ENCODE results near the gene FBXL13. TPM values are rescaled to one million over a fixed set of nuclear protein-coding genes. Genes with fewer than 3 reads are reported as not detected.
A peak's percentile ranks its signal among the peaks of the same experiment; 100 is the strongest.
"Not testable (repeated sequence)": the region's sequence is repeated elsewhere in the genome, so short reads cannot be mapped to it uniquely, and the experiment has no call there.

Gene FBXL13
- total RNA-seq, 1 experiment from 2014 or later = 0.97 TPM

DNA sequence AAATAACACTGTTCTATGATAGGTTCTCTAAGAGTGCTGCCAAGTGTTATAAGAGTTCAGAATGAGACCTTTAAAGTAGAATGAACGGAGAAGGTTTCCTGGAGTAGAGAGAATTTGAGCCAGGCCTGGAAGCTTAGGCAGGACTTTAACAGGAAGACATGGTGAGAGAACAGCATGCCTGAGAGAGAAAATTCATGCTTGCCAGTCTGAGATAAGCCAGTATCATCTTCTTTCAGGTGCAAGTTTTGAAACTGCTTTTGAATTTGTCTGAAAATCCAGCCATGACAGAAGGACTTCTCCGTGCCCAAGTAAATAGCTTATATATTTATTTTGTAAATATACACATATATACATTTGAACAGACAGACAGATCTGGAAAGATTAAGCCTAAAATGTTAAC, 22.4 kb upstream of the FBXL13 start:
- H3K36me3 ChIP-seq (replicated peaks; ENCODE audit: control insufficient read depth, insufficient read depth, low read length) = peaks cover 1% of the 10 kb centered on the region
- H3K4me3 ChIP-seq (ENCODE audit: insufficient read depth, low read depth, low read length) = no peak overlapping the region
- DNase-seq = no peak
- H3K27me3 ChIP-seq (ENCODE audit: control insufficient read depth, insufficient read depth, low read length) = no peaks in the 10 kb centered on the region

DNA sequence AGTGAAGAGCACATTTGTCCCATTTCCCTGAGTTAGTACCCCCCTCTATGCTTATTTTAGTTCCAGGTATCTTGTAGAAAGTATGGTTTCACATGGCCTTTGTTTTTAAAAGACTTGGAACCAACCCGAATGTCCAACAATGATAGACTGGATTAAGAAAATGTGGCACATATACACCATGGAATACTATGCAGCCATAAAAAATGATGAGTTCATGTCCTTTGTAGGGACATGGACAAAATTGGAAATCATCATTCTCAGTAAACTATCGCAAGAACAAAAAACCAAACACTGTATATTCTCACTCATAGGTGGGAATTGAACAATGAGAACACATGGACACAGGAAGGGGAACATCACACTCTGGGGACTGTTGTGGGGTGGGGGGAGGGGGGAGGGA, 21.0 kb upstream of the FBXL13 start:
- H3K4me3 ChIP-seq (ENCODE audit: insufficient read depth, low read depth, low read length); H3K36me3 ChIP-seq (replicated peaks; ENCODE audit: control insufficient read depth, insufficient read depth, low read length); DNase-seq; H3K27me3 ChIP-seq (ENCODE audit: control insufficient read depth, insufficient read depth, low read length): not testable (repeated sequence)

DNA sequence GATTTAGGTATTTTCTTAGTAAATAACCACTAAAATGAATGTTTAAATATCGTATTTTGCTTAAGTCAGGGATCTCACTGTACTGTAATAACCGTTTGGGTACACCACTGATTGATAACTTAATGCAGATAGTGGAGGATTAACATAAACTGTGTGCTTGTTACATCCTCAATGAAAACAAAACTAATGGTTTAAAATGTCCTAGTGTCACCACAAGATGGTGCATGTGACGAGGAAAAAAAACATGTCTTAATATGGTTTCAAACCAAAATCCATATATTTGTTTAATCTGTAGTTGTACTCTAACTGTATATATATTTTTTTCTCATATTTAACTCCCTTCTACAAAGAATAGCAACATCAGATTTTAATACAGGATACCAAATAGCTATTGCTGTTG, 19.5 kb upstream of the FBXL13 start:
- Histone ChIP-seq H3K27me3 (ENCODE audit: control insufficient read depth, insufficient read depth, low read length) (no peaks in the 10 kb centered on the region), H3K36me3 (replicated peaks; ENCODE audit: control insufficient read depth, insufficient read depth, low read length) (no peaks in the 10 kb centered on the region; the same call in none of the 2 replicates), H3K4me3 (ENCODE audit: insufficient read depth, low read depth, low read length) (no peak overlapping the region)
- DNase-seq = no peak

DNA sequence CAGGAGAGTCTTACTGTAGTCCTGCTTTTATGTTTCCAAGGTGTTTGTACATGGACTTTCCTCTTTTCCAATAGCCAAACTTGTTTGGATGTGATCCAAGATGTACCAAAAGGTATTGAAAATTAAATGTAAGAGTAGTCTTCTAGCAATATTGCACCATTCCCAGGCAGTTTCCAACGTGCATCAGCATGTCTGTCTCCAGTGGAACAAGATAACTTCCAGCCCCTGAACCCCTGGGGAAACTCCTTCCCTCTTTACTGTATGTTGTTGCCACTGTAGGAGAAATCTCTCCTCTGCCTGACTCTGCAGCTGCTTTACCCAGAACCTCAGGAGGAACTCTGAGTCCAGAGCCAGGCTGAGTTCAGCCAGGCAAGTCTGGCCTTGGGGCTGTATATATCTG, 18.8 kb upstream of the FBXL13 start:
- H3K4me3 ChIP-seq (ENCODE audit: insufficient read depth, low read depth, low read length) = no peak overlapping the region
- DNase-seq = no peak
- H3K27me3 ChIP-seq (ENCODE audit: control insufficient read depth, insufficient read depth, low read length) = no peaks in the 10 kb centered on the region
- no peaks in the 10 kb centered on the region; the same call in none of the 2 replicates for H3K36me3 ChIP-seq (replicated peaks; ENCODE audit: control insufficient read depth, insufficient read depth, low read length)

DNA sequence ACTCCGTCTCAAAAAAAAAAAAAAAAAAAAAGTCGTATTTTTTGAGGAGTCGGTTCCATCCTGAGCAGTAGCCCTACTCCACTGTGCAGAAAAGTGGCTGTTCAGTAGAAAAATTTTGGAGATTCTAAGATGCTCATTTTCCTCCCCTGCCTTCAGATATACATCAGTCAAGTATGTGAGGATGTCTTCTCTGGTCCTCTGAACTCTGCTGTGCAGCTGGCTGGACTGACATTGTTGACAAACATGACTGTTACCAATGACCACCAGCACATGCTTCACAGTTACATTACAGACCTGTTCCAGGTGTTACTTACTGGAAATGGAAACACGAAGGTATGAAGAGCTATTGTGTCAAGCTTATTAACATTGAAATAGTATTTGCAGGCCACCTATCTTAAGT, 17.7 kb upstream of the FBXL13 start:
- not testable (repeated sequence) for H3K27me3 ChIP-seq (ENCODE audit: control insufficient read depth, insufficient read depth, low read length); DNase-seq; H3K36me3 ChIP-seq (replicated peaks; ENCODE audit: control insufficient read depth, insufficient read depth, low read length); H3K4me3 ChIP-seq (ENCODE audit: insufficient read depth, low read depth, low read length)

DNA sequence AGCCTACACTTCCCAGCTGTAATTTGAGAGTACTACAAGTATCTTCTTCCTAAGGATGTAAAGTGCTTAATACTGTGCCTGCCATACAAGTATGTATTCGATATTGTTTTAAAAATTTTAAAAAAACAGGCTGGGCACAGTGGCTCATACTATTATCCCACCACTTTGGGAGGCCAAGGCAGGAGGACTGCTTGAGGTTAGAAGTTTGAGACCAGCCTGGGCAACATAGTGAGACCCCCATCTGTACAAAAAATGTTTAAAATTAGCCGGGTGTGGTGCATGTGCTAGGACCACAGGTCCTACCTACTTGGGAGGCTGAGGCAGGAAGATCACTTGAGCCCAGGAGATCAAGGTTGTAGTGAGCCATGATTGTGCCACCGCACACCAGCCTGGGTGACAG, 8.6 kb upstream of the FBXL13 start:
- Histone ChIP-seq H3K4me3 (ENCODE audit: insufficient read depth, low read depth, low read length) (no peak overlapping the region), H3K36me3 (replicated peaks; ENCODE audit: control insufficient read depth, insufficient read depth, low read length) (peaks cover 6% of the 10 kb centered on the region; the same call in 1 of the 2 replicates), H3K27me3 (ENCODE audit: control insufficient read depth, insufficient read depth, low read length) (no peaks in the 10 kb centered on the region)
- no peak for DNase-seq

DNA sequence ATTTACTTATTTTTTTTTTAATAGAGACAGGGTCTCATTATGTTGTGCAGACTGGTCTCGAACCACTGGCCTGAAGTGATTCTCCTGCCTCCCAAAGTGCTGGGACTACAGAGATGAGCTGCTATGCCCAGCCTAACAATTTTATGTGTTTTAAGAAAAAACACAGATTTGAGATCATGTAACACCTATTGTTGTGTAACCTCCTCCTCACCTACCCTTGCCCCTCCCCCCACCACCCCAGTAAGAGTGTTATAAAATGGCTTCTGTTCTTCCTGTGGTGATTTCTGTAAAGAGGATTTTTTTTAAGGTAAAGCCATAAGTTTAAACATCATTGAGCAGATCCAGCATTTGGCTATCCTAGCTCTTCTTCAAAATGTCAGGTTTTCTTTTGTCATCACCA, 7.9 kb upstream of the FBXL13 start:
- DNase-seq = no peak
- no peak overlapping the region for H3K4me3 ChIP-seq (ENCODE audit: insufficient read depth, low read depth, low read length)
- H3K27me3 ChIP-seq (ENCODE audit: control insufficient read depth, insufficient read depth, low read length) = no peaks in the 10 kb centered on the region
- H3K36me3 ChIP-seq (replicated peaks; ENCODE audit: control insufficient read depth, insufficient read depth, low read length) = peaks cover 6% of the 10 kb centered on the region; the same call in 1 of the 2 replicates

DNA sequence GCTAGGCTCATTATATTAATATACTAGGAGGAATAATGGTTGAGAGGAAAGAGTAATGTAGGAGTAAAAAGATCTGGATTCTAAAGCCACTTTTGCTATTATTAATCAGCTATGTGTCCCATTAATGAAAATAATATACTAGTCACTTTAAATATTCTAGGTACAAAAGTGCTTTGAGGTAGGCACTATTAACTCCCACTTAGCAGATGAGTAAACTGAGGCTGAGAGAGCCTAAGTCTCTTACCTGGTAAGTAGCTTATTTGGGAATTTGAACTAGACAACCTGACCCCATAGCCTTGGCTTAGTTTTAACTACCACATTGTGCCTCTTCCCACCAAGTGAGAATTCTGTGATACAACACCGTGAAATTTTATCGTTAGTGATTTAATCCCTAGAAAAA, 6.3 kb upstream of the FBXL13 start:
- DNase-seq = no peak
- H3K27me3 ChIP-seq (ENCODE audit: control insufficient read depth, insufficient read depth, low read length) = no peaks in the 10 kb centered on the region
- H3K36me3 ChIP-seq (replicated peaks; ENCODE audit: control insufficient read depth, insufficient read depth, low read length) = 0 out of 2 replicates have a peak, but pooled peaks cover 4% of the 10 kb centered on the region
- H3K4me3 ChIP-seq (ENCODE audit: insufficient read depth, low read depth, low read length) = no peak overlapping the region

DNA sequence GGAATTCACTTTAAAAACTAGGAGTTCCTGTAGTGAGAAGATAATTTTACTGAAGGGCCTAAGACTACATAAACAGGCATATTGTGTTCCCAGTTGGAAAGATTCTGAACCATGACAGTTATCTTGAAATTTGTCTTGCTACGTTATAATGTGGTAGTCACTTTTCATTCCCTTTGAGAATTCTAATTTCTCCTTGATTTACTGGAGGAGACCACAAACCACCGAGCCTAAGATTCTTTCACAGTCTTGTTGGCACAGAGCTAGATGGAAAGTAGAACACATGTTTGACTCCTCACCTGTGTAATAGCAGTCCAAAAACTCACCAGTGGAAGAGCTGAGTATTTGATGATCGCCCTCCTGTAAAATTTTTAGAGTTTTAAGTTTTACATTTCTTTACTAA, 5.2 kb upstream of the FBXL13 start:
- H3K4me3 ChIP-seq (ENCODE audit: insufficient read depth, low read depth, low read length) = no peak overlapping the region
- H3K36me3 ChIP-seq (replicated peaks; ENCODE audit: control insufficient read depth, insufficient read depth, low read length) = 0 out of 2 replicates have a peak, but pooled peaks cover 4% of the 10 kb centered on the region
- no peak for DNase-seq
- H3K27me3 ChIP-seq (ENCODE audit: control insufficient read depth, insufficient read depth, low read length) = no peaks in the 10 kb centered on the region

DNA sequence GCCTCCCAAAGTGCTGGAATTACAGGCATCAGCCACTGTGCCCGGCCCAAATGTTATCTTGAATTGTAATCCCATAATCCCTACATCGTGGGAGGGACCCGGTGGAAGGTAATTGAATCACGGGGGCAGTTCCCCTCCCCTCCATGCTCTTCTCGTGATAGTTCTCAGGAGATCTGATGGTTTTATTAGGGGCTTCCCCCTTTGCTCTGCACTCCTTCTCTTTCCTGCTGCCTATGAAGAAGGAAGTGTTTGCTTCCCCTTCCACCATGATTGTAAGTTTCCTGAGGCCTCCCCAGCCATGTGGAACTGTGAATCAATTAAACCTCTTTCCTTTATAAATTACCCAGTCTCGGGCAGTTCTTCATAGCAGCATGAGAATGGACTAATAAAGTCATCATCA, 3.6 kb upstream of the FBXL13 start:
- DNase-seq; H3K27me3 ChIP-seq (ENCODE audit: control insufficient read depth, insufficient read depth, low read length); H3K4me3 ChIP-seq (ENCODE audit: insufficient read depth, low read depth, low read length); H3K36me3 ChIP-seq (replicated peaks; ENCODE audit: control insufficient read depth, insufficient read depth, low read length): not testable (repeated sequence)

DNA sequence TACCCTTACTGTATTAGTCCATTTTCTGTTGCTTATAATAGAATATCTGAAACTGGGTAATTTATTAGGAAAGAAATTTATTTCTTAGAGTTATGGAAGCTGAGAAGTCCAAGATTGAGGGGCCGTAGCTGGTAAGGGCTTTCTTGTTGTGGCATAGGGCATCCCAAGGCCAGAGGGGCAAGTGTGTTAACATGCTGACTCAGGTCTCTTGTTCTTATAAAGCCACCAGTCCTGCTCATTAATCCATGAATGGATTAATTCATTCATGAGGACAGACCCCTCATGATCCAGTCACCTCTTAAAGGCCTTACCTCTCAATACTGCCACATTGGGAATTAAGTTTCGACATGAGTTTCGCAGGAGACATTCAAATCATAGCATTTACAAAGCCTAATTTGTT, 2.7 kb upstream of the FBXL13 start:
- no peaks in the 10 kb centered on the region for H3K27me3 ChIP-seq (ENCODE audit: control insufficient read depth, insufficient read depth, low read length)
- H3K36me3 ChIP-seq (replicated peaks; ENCODE audit: control insufficient read depth, insufficient read depth, low read length) = no peaks in the 10 kb centered on the region
- H3K4me3 ChIP-seq (ENCODE audit: insufficient read depth, low read depth, low read length) = no peak overlapping the region
- no peak for DNase-seq

DNA sequence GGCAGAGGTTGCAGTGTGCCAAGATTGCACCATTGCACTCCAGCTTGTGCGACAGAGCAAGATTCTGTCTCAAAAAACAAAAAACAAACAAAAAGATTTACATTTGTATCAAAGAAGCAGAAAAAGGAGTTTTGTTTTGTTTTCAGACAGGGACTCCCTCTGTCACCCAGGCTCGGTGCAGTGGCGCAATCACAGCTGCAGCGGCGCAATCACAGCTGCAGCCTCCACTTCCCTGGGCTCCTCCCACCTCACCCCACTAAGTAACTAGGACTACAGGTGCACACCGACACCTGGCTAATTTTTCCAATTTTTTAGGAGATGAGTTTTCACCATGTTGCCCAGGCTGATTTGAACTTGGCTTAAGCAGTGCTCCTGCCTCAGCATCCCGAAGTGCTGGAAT, 2.2 kb upstream of the FBXL13 start:
- no peak overlapping the region for H3K4me3 ChIP-seq (ENCODE audit: insufficient read depth, low read depth, low read length)

DNA sequence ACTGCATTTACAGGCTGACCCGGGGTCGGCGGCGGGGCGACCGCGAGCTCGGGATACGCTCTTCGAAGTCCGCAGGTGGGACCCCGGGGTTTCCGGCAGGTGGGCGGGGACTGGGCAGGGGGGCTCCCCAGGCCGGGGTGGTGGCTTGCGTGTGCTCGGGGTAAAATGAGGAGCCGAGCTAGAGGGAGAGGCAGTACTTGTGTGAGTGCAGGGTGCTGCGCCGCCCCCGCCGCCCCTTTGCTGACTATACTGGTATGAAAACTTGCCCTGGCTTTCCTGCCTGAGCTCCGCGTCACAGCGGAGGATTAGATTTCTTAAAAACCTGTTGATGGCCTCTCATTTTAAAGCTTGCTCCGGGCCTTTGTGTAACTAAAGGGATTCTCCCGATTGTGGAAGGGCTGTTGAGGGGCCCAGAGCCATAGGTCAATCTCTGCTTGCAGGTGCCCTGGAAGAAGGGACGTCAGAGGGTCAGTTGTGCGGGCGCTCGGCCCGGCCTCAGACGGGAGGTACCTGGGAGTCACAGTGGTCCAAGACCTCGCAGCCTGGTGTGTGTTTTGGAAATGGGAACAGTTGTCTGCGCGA, 832 bp upstream of the FBXL13 start:
- Histone ChIP-seq H3K27me3 (ENCODE audit: control insufficient read depth, insufficient read depth, low read length) (no peaks in the 10 kb centered on the region), H3K4me3 (ENCODE audit: insufficient read depth, low read depth, low read length) (peak overlapping the region; percentile 78), H3K36me3 (replicated peaks; ENCODE audit: control insufficient read depth, insufficient read depth, low read length) (no peaks in the 10 kb centered on the region)
- peak; percentile 91 for DNase-seq

More for the DNA sequence above, 2.2 kb upstream of the FBXL13 start:
- no peaks in the 10 kb centered on the region for H3K27me3 ChIP-seq (ENCODE audit: control insufficient read depth, insufficient read depth, low read length)
- DNase-seq = no peak
- no peaks in the 10 kb centered on the region for H3K36me3 ChIP-seq (replicated peaks; ENCODE audit: control insufficient read depth, insufficient read depth, low read length)

DNA sequence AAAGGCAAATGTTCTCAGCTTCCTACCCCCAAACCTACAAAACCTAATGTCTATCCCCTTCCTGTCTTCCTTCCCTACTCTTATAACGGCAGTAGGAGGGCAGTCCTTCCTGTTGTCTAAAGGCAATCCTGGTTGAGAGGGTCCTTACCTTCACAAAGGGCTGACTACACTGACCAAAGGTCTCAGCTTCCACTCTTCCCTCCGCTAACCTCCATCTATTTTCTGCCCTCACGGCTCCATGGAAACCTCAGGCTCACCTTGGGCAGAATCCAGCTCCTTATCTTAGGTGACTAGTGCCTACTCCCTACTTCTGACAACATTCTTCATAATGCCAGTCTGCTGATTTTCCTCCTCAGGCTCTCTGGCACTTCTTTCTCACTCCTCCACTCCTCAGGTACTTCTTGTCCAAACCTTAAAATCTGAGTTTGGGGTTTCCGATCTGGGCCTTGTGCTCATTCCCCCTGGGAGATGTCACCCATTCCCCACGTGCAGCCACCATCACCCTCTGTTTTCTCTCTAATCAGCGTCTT, 542 bp downstream of the FBXL13 start:
- Histone ChIP-seq H3K4me3 (ENCODE audit: insufficient read depth, low read depth, low read length) (peak overlapping the region; percentile 78), H3K36me3 (replicated peaks; ENCODE audit: control insufficient read depth, insufficient read depth, low read length) (no peaks in the 10 kb centered on the region), H3K27me3 (ENCODE audit: control insufficient read depth, insufficient read depth, low read length) (no peaks in the 10 kb centered on the region)
- peak; percentile 26 for DNase-seq

DNA sequence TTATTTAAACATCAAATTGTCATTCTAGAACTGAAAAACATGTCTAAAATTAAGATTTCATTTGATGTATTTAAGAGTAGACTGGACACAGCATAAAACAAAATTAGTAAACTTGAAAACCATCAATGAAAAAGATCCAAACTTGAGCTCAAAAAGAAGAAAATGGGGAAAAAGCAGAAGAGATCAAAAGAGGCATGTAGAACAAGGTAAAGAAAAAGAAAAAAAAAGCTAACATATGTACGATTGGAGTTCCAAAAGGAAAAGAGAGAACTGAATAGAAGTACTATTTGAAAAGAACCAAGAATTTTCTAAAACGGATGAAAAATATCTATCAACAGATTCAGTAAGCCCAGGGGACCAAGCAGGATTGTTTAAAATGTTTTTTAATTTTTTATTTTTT, 3.6 kb downstream of the FBXL13 start:
- H3K27me3 ChIP-seq (ENCODE audit: control insufficient read depth, insufficient read depth, low read length) = no peaks in the 10 kb centered on the region
- no peak for DNase-seq
- no peak overlapping the region for H3K4me3 ChIP-seq (ENCODE audit: insufficient read depth, low read depth, low read length)
- H3K36me3 ChIP-seq (replicated peaks; ENCODE audit: control insufficient read depth, insufficient read depth, low read length) = no peaks in the 10 kb centered on the region

All from H7 (cell line).